ENCODE data around the gene DAND5. TPM values are rescaled to one million over a fixed set of nuclear protein-coding genes. Genes with fewer than 3 reads are reported as not detected.
A peak's percentile ranks its signal among the peaks of the same experiment; 100 is the strongest.

The DAND5 gene
- total and polyA plus RNA-seq, 9 of the 15 experiments (the other 6 are each of a cell fraction or from before 2014, with no cell fraction given): 0.22 to 0.83 (median 0.60) TPM

DNA sequence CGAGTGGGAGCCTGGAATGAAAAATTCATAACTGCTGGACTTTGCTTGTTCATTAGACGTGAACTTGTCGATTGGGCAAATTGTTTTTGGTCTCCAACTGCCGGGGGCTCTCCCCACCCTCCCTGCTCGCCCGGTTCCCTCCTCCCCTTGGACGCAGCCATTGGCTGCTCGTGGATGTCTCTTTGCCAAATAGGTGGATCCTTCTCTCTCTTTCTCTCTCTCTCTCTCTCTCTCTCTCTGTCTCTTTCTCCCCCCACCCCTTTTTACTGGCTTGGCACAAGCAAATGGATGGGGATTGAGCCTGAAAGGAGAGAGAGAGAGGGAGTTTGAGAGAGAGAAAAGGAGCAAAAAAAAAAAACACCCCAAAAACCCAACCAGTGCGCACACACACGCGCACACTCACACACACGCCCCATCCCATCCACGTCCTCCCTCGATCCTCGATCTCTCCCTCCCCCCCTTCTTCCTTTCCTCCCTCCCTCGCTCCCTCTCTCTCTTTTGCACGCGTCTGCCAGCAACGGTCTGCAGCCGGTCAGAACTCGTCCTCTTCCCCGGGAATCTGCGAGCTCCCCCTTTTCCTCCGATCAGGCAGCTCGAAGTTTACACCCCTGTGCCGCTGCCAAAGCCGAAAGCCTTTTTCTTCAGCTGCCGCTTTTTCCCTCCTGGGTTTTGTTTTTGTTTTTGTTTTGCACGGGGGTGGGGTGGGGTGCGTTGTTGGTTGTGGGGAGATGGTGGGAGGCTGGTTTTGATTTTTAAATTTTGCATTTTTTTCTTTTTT lies 53.7 kb downstream of the DAND5 start (continued):
- TF ChIP-seq, protein P1, sequence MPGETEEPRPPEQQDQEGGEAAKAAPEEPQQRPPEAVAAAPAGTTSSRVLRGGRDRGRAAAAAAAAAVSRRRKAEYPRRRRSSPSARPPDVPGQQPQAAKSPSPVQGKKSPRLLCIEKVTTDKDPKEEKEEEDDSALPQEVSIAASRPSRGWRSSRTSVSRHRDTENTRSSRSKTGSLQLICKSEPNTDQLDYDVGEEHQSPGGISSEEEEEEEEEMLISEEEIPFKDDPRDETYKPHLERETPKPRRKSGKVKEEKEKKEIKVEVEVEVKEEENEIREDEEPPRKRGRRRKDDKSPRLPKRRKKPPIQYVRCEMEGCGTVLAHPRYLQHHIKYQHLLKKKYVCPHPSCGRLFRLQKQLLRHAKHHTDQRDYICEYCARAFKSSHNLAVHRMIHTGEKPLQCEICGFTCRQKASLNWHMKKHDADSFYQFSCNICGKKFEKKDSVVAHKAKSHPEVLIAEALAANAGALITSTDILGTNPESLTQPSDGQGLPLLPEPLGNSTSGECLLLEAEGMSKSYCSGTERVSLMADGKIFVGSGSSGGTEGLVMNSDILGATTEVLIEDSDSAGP (CRISPR knock-in tag; IDR thresholded peaks at IDR 0.05): no peak
- peak; percentile 55 for TF ChIP-seq BHLHE40 (IDR thresholded peaks at IDR 0.05; ENCODE audit: low read length)
- no peak for TF ChIP-seq KAT2B (IDR thresholded peaks at IDR 0.05; ENCODE audit: low read depth, low read length)
- no peak for TF ChIP-seq ESRRA (IDR thresholded peaks at IDR 0.05; ENCODE audit: borderline replicate concordance, low read depth)
- TF ChIP-seq, protein P2, sequence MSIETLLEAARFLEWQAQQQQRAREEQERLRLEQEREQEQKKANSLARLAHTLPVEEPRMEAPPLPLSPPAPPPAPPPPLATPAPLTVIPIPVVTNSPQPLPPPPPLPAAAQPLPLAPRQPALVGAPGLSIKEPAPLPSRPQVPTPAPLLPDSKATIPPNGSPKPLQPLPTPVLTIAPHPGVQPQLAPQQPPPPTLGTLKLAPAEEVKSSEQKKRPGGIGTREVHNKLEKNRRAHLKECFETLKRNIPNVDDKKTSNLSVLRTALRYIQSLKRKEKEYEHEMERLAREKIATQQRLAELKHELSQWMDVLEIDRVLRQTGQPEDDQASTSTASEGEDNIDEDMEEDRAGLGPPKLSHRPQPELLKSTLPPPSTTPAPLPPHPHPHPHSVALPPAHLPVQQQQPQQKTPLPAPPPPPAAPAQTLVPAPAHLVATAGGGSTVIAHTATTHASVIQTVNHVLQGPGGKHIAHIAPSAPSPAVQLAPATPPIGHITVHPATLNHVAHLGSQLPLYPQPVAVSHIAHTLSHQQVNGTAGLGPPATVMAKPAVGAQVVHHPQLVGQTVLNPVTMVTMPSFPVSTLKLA (conservative IDR thresholded peaks at IDR 0.05): peak; percentile 29 to 49; a peak in 3 of 4 replicates
- no peak for TF ChIP-seq CBFA2T3 (IDR thresholded peaks at IDR 0.05)
- no peak for TF ChIP-seq U2AF2 (optimal IDR thresholded peaks at IDR 0.05; ENCODE audit: low read depth, low read length)
- TF ChIP-seq HNRNPH1 (optimal IDR thresholded peaks at IDR 0.05; ENCODE audit: low read depth, low read length): no peak
- TF ChIP-seq GATA2 (CRISPR knock-in tag; IDR thresholded peaks at IDR 0.05): no peak
- no peak for TF ChIP-seq FOXP1 (CRISPR knock-in tag; IDR thresholded peaks at IDR 0.05)
- no peak for TF ChIP-seq HCFC1 (IDR thresholded peaks at IDR 0.05; ENCODE audit: low read depth, low read length)
- no peak for TF ChIP-seq NFE2 (IDR thresholded peaks at IDR 0.05; ENCODE audit: low read depth)
- no peak for TF ChIP-seq ZNF165 (CRISPR knock-in tag; IDR thresholded peaks at IDR 0.05; ENCODE audit: borderline replicate concordance)
- no peak for TF ChIP-seq KDM4B (IDR thresholded peaks at IDR 0.05; ENCODE audit: borderline replicate concordance in 2 of 2, low read depth in 1 of 2)
- TF ChIP-seq, protein P3, sequence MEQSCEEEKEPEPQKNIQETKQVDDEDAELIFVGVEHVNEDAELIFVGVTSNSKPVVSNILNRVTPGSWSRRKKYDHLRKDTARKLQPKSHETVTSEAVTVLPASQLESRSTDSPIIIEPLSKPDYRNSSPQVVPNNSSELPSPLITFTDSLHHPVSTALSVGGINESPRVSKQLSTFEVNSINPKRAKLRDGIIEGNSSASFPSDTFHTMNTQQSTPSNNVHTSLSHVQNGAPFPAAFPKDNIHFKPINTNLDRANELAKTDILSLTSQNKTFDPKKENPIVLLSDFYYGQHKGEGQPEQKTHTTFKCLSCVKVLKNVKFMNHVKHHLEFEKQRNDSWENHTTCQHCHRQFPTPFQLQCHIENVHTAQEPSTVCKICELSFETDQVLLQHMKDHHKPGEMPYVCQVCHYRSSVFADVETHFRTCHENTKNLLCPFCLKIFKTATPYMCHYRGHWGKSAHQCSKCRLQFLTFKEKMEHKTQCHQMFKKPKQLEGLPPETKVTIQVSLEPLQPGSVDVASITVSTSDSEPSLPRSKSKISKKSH (CRISPR knock-in tag; IDR thresholded peaks at IDR 0.05): no peak
- no peak for TF ChIP-seq BRF1 (IDR thresholded peaks at IDR 0.05; ENCODE audit: borderline replicate concordance, extremely low read depth, insufficient read length)
- TF ChIP-seq EZH2 (IDR thresholded peaks at IDR 0.05; ENCODE audit: borderline replicate concordance, low read depth, low read length): no peak
- no peak for TF ChIP-seq KAT8 (IDR thresholded peaks at IDR 0.05; ENCODE audit: low read depth)
- TF ChIP-seq RAD21 (CRISPR knock-in tag; conservative IDR thresholded peaks at IDR 0.05 in 1 of 2, IDR thresholded peaks at IDR 0.05 in 1 of 2): no peak
- 0 out of 2 replicates have a peak, but pooled peaks have one; percentile 36 for TF ChIP-seq OTX1 (CRISPR knock-in tag; IDR thresholded peaks at IDR 0.05)
- 0 out of 2 replicates have a peak, but pooled peaks have one; percentile 37 for TF ChIP-seq HDGF (IDR thresholded peaks at IDR 0.05)
- TF ChIP-seq SMAD4 (CRISPR knock-in tag; conservative IDR thresholded peaks at IDR 0.05): no peak
- no peak for TF ChIP-seq RHOXF2B (CRISPR knock-in tag; conservative IDR thresholded peaks at IDR 0.05)
- TF ChIP-seq SUPT5H (IDR thresholded peaks at IDR 0.05): no peak; the same call in 1 of the 2 replicates
- no peak for TF ChIP-seq XRCC5 (IDR thresholded peaks at IDR 0.05; ENCODE audit: low read depth, low read length)
- no peak for TF ChIP-seq ZNF253 (CRISPR knock-in tag; conservative IDR thresholded peaks at IDR 0.05)
- TF ChIP-seq ZNF184 (CRISPR knock-in tag; IDR thresholded peaks at IDR 0.05): no peak

Measured in K562 (cell line).